Measurements from ENCODE around the gene SLC41A3. TPM values are rescaled to one million over a fixed set of nuclear protein-coding genes. Genes with fewer than 3 reads are reported as not detected.

SLC41A3 gene
- total RNA-seq, 1 donor from 2014 or later = 62.9 TPM

DNA sequence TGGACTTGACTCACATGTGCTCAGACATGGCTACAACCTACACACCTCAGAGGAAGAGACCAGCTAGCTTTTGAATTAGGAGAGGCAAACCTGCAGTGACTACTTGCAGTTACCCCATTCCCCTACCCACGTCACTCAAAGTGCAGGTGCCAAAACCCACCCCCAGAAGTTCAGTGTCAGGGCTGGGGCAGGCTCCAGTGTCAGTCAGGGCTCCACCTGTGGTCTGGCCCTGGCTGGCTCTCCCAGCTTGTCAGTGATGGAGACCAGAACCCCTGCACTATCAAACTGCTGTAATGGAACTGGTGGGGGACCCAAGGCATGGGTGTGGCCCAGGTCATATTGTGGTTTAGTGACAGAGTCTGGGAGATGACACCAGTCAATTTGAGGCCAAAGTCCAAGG, 32.6 kb upstream of the SLC41A3 start:
- H3K4me1 ChIP-seq = no peaks in the 10 kb centered on the region
- no peak overlapping the region for H3K27ac ChIP-seq
- TF ChIP-seq POLR2AphosphoS5 (IDR thresholded peaks at IDR 0.05; ENCODE audit: insufficient read depth in 1 of 2, low read depth in 1 of 2) = no peak
- TF ChIP-seq, protein P1, sequence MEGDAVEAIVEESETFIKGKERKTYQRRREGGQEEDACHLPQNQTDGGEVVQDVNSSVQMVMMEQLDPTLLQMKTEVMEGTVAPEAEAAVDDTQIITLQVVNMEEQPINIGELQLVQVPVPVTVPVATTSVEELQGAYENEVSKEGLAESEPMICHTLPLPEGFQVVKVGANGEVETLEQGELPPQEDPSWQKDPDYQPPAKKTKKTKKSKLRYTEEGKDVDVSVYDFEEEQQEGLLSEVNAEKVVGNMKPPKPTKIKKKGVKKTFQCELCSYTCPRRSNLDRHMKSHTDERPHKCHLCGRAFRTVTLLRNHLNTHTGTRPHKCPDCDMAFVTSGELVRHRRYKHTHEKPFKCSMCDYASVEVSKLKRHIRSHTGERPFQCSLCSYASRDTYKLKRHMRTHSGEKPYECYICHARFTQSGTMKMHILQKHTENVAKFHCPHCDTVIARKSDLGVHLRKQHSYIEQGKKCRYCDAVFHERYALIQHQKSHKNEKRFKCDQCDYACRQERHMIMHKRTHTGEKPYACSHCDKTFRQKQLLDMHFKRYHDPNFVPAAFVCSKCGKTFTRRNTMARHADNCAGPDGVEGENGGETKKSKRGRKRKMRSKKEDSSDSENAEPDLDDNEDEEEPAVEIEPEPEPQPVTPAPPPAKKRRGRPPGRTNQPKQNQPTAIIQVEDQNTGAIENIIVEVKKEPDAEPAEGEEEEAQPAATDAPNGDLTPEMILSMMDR (IDR thresholded peaks at IDR 0.05) = no peak
- no peak for TF ChIP-seq POLR2A (IDR thresholded peaks at IDR 0.05)
- intact Hi-C loops (cut with DNase I) = no loop called here
- no peak overlapping the region for H3K4me3 ChIP-seq
- no peaks in the 10 kb centered on the region for H3K9me3 ChIP-seq
- no peak for DNase-seq (ENCODE audit: extremely low spot score in 2 of 2)
- H3K36me3 ChIP-seq = no peaks in the 10 kb centered on the region
- no peaks in the 10 kb centered on the region for H3K27me3 ChIP-seq

GRCh38 chr3:126114443-126115386, 30.8 kb upstream of the SLC41A3 start:
- Histone ChIP-seq H3K27me3 (no peaks in the 10 kb centered on the region), H3K9me3 (no peaks in the 10 kb centered on the region), H3K36me3 (no peaks in the 10 kb centered on the region), H3K27ac (no peak overlapping the region), H3K4me3 (no peak overlapping the region), H3K4me1 (no peaks in the 10 kb centered on the region)
- TF ChIP-seq POLR2AphosphoS5 (IDR thresholded peaks at IDR 0.05; ENCODE audit: insufficient read depth in 1 of 2, low read depth in 1 of 2) = no peak
- DNase-seq (ENCODE audit: extremely low spot score in 2 of 2) = no peak
- intact Hi-C loops (cut with DNase I) = no loop called here

DNA sequence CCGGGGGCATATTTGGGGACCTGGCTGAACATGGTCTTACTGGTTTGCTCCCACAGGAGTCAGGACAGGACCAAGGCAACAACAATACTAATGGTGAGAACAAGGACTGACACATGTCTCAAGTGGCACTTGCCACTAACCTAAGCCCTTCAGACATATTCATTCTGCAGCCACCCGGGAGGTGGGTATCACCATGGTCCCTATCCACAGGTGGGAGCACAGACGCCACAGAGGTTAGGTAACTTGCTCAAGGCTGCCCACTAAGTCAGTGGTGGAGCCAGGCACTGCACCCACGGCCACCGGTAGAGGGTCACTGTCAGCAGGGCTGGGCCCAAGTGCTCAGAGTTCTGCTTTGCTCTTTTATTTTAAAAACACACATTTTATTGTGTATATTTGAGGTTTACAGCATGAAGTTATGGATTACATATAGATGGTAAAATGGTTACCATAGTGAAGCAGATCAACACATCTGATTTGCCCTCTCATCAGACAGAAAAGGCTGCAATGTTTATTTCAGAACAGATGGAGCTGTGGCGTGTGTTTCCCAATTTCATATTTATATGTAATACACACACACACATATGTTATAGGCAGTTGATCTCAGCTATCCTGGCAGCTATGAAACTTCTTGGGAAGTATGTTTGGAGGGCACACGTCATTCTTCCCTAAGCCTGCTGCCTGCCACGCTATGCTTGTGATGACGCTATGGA, 30.0 kb upstream of the SLC41A3 start:
- intact Hi-C loops (cut with DNase I) = no loop called here
- Histone ChIP-seq H3K27me3 (no peaks in the 10 kb centered on the region), H3K4me3 (no peak overlapping the region), H3K27ac (no peak overlapping the region), H3K9me3 (no peaks in the 10 kb centered on the region), H3K36me3 (no peaks in the 10 kb centered on the region), H3K4me1 (no peaks in the 10 kb centered on the region)
- DNase-seq (ENCODE audit: extremely low spot score in 2 of 2) = no peak
- no peak for TF ChIP-seq POLR2AphosphoS5 (IDR thresholded peaks at IDR 0.05; ENCODE audit: insufficient read depth in 1 of 2, low read depth in 1 of 2)
- TF ChIP-seq, protein P1 (IDR thresholded peaks at IDR 0.05) = no peak
- no peak for TF ChIP-seq POLR2A (IDR thresholded peaks at IDR 0.05)

GRCh38 chr3:126113238-126113555, 29.3 kb upstream of the SLC41A3 start:
- no peak for DNase-seq (ENCODE audit: extremely low spot score in 2 of 2)
- Histone ChIP-seq H3K36me3 (no peaks in the 10 kb centered on the region), H3K27me3 (no peaks in the 10 kb centered on the region), H3K9me3 (no peaks in the 10 kb centered on the region), H3K4me3 (no peak overlapping the region), H3K4me1 (no peaks in the 10 kb centered on the region), H3K27ac (no peak overlapping the region)
- intact Hi-C loops (cut with DNase I) = no loop called here
- TF ChIP-seq POLR2A (IDR thresholded peaks at IDR 0.05) = no peak
- TF ChIP-seq, protein P1 (IDR thresholded peaks at IDR 0.05) = no peak
- TF ChIP-seq POLR2AphosphoS5 (IDR thresholded peaks at IDR 0.05; ENCODE audit: insufficient read depth in 1 of 2, low read depth in 1 of 2) = no peak

DNA sequence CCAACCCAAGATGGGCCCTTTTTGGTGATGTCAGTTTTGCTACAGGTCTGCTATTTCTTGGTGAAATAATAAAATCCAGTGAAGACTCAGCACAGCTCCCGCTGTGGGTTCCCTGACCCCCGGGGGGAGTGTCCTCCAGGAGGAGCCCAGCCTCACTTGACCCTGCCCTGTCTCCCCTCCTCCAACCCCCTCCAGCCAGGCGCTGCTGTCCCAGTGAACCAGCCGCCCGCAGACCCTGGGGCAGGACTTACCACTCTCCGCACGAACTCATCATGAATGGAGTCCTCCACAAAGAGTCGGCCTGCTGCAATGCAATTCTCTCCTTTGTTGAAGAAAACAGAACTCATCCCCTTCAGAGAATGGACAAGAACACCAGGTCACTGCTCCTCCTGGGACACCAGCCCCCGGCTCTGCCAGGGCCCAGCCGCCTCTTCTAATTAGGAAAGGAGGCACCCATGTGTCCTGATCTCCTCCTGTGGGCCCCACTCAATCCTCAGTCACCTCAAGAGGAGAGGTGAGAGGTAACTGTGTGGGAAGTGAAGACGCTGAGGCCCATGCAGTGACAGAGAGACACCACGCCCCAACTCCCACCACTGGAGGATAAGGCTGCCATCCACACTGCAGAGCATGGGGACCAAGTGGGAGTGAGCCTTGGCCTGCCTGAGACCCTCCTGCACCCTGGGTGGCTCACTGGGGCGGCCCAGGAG, 28.8 kb upstream of the SLC41A3 start:
- no peak for DNase-seq (ENCODE audit: extremely low spot score in 2 of 2)
- no peaks in the 10 kb centered on the region for H3K4me1 ChIP-seq
- no peak overlapping the region for H3K4me3 ChIP-seq
- TF ChIP-seq, protein P1 (IDR thresholded peaks at IDR 0.05) = no peak
- H3K9me3 ChIP-seq = no peaks in the 10 kb centered on the region
- H3K27me3 ChIP-seq = no peaks in the 10 kb centered on the region
- intact Hi-C loops (cut with DNase I) = no loop called here
- no peaks in the 10 kb centered on the region for H3K36me3 ChIP-seq
- H3K27ac ChIP-seq = no peak overlapping the region
